Keratinocyte (primary cell): ENCODE results near the gene MXRA7.

Experiments used
- CTCF ChIP-seq, 3 experiments: IDR thresholded peaks in 1 of 3; conservative IDR thresholded peaks in 1 of 3; optimal IDR thresholded peaks in 1 of 3; 2 replicates in 2 of 3; 3 replicates in 1 of 3; pipeline versions ENCODE3 to v1.5.1; 2011; ENCODE audit warnings: low read length in 3 of 3, mild to moderate bottlenecking in 3 of 3, moderate library complexity in 2 of 3, control low read depth in 1 of 3, inconsistent platforms in 1 of 3; ENCODE audit not compliant: insufficient read depth in 2 of 3; ENCODE audit errors: extremely low read depth in 1 of 3
- EZH2 ChIP-seq: IDR thresholded peaks from one replicate; pipeline ENCODE4 v1.6.1; 2012; ENCODE audit warnings: inconsistent platforms, mild to moderate bottlenecking, low read length, moderate library complexity

GRCh38 chr17:76650504-76650903 lies 60.3 kb downstream of the MXRA7 start:
- TF ChIP-seq CTCF (optimal IDR thresholded peaks at IDR 0.05 in 1 of 3, IDR thresholded peaks at IDR 0.05 in 1 of 3, conservative IDR thresholded peaks at IDR 0.05 in 1 of 3; ENCODE audit: extremely low read depth in 1 of 3, insufficient read depth in 2 of 3, low read length in 3 of 3) (no peak), EZH2 (no peak)
